GM18511 (cell line): ENCODE measurements around the gene DACH1.

Experiments used
- ATAC-seq: cut with Tn5 transposase; IDR thresholded peaks from one replicate; pipeline ENCODE4 v1.9.1; 2021; ENCODE audit warnings: mild to moderate bottlenecking, moderate library complexity; ENCODE audit not compliant: unreplicated experiment

Gene DACH1

GRCh38 chr13:71448080-71448630 lies 418.8 kb downstream of the DACH1 start:
- no peak for ATAC-seq

DNA sequence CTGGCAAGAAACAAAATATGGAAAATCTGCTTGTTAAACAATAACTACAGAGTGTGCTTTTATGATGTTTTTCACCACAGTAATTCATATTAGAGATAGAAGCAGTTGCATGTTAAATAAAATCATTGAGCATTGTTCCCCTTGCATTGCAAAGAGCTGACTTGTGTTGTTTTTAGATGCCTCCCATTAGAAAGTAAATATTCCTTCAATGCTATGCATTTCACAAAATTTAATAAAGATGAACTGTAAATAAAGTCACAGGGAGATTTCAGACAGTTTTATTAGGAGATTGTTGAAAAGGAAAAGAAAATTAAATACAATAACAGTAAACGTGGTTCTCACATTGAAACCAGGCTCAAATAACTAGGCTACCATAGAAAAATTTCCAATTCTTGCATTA lies 429.3 kb downstream of the DACH1 start:
- no peak for ATAC-seq

DNA sequence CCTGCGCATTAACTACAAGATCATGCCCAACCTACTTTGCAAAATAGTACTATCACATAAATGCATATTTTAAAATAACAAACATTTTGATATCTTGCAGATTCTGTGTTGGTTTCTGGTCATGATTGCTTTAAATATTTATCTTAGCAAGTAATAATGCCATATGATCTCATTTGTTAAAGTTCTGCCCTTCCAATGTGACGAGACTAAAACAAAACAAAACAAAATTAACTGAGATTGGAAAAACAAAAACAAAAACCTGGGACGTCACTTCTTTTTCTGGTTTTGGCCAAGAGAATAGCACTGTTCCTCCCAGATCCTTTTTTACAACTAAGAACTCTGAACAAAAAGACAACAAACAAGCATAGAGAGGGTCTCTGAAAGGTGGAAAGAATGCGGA lies 436.3 kb downstream of the DACH1 start:
- ATAC-seq = no peak

GRCh38 chr13:71417205-71417604 lies 449.8 kb downstream of the DACH1 start:
- no peak for ATAC-seq

GRCh38 chr13:71412231-71412630 lies 454.8 kb downstream of the DACH1 start:
- no peak for ATAC-seq

GRCh38 chr13:71408416-71408815 lies 458.6 kb downstream of the DACH1 start:
- no peak for ATAC-seq

- no peak for ATAC-seq
These were observed 467.3 kb downstream of the DACH1 start for GRCh38 chr13:71399631-71400215.

DNA sequence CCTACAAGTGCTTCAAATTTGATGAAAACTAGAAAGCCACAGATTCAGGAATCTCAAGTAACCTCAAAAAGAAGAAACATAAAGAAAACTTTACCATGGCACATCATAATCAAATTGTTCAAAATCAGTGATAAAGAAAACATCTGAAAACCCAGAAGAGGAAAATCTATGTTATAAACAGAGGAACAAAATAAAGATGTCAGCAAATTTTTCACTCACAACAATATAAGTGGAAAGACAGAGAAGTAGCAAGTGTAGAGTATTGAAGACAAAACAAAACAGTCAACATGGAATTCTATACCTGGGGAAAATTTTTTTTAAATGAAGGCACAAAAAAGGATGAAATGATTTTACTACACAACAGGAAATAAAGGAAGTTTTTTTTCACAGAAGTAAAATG lies 470.9 kb downstream of the DACH1 start:
- no peak for ATAC-seq

DNA sequence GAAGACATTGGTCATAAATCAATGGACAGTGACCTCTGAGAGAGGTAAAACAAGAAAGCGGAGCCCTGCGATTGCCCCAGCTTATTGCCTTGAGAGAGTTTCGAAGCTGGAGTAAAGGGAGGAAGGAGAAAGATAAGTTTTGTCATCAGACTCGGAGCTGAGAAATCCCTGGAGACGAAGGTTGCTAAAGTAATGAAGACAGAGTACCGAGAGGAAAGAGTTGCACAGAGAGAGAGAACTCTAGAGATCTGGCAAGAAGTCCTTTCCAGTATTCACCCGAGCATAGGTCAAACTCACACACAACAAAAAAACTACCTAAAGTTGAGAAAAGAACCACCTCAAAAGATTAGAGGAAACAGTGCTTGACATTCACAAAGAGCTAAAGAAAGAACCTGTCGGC lies 472.0 kb downstream of the DACH1 start:
- ATAC-seq = no peak

- no peak for ATAC-seq
These were observed 472.8 kb downstream of the DACH1 start for GRCh38 chr13:71394176-71394575.
